A549 (cell line): ENCODE data around the gene CLEC1A.

Source experiments
- CHD2 ChIP-seq: fragments of 150-350 bp; IDR thresholded peaks from 2 replicates; pipeline ENCODE4 v1.6.1; 2014; ENCODE audit warnings: low read length; ENCODE audit not compliant: partially characterized antibody
- HOXA7 ChIP-seq: fragments of 250-450 bp; sonication (Bioruptor Pico); IDR thresholded peaks from 2 replicates; pipeline ENCODE4 v1.5.0; 2020; ENCODE audit warnings: mild to moderate bottlenecking, moderate library complexity
- JUNB ChIP-seq: fragments of >200 bp; sonication (Bioruptor Twin); formaldehyde crosslinking; IDR thresholded peaks from 2 replicates; pipeline ENCODE4 v1.6.1; 2016
- PHF8 ChIP-seq: fragments of 200-600 bp; sonication (generic); IDR thresholded peaks from 2 replicates; pipeline ENCODE4 v1.6.1; 2016; ENCODE audit warnings: low read depth, mild to moderate bottlenecking, antibody characterized with exemption, moderate library complexity, borderline replicate concordance
- POLR2A ChIP-seq: IDR thresholded peaks from 2 replicates; pipeline ENCODE4 v1.6.1; 2012; ENCODE audit warnings: mild to moderate bottlenecking, low read length
- POLR2AphosphoS2 ChIP-seq: conservative IDR thresholded peaks from 2 replicates; pipeline ENCODE4 v1.6.1; 2012; ENCODE audit warnings: low read length, improper control_type of control experiment, inconsistent platforms
- RAD21 ChIP-seq, 2 experiments: fragments of >200 bp in 1 of 2; sonication (Bioruptor Twin) in 1 of 2; formaldehyde crosslinking in 1 of 2; IDR thresholded peaks in 1 of 2; conservative IDR thresholded peaks in 1 of 2; 2 replicates in 1 of 2; 3 replicates in 1 of 2; pipeline ENCODE4 v1.6.1; 2012 to 2018; ENCODE audit warnings: inconsistent platforms in 1 of 2
- RFX5 ChIP-seq: fragments of 450-650 bp; IDR thresholded peaks from 2 replicates; pipeline ENCODE4 v1.7.1; 2014; ENCODE audit warnings: antibody characterized with exemption, mild to moderate bottlenecking, moderate library complexity
- TF ChIP-seq, protein P1 (sequence below): fragments of 200-600 bp; sonication (generic); IDR thresholded peaks from 2 replicates; pipeline ENCODE4 v1.6.1; 2016; ENCODE audit warnings: antibody characterized with exemption, mild to moderate bottlenecking, moderate library complexity
- TF ChIP-seq, protein P2 (sequence below): fragments of >200 bp; sonication (Bioruptor Twin); formaldehyde crosslinking; IDR thresholded peaks from 3 replicates; pipeline ENCODE4 v1.5.1; 2016
- TF ChIP-seq, protein P3 (sequence below): fragments of 150-350 bp; IDR thresholded peaks from 2 replicates; pipeline ENCODE4 v1.6.1; 2014; ENCODE audit warnings: low read depth, mild to moderate bottlenecking, low read length

DNA sequence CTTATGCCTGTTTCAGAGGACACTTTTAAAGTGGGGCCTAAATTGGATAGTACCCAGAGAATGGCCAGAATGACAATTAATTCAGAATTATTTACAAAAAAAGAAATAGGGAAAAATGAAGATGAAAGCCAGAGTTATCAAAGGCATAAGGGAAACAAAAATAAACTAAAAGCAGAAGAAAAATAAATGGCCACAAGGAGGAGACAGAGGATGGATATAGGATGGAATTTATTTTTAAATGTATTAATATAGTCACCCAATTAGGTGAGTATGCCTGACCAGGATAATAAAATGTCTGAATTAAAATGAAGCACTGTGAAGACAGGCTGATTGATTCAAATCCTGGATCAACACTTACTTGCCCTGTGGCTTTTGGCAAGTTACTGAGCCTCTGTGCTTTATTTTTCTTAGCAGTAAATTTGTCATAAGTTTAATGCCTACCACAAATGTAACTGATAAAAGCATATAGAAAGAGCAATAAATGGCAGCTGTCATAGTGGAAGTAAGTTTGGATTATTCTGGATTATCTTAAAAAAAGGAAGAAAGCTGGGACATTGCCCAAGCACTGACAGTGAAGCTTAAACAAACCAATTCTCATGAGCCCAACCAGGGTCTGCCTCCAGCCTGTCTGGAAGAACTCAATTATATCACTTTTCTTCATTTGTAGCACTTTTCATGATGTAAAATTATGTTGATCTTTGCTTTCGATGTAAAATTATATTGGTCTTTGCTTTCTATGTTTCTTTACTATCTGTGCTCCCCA lies 64.8 kb downstream of the CLEC1A start:
- no peak for TF ChIP-seq POLR2AphosphoS2
- TF ChIP-seq, protein P1, sequence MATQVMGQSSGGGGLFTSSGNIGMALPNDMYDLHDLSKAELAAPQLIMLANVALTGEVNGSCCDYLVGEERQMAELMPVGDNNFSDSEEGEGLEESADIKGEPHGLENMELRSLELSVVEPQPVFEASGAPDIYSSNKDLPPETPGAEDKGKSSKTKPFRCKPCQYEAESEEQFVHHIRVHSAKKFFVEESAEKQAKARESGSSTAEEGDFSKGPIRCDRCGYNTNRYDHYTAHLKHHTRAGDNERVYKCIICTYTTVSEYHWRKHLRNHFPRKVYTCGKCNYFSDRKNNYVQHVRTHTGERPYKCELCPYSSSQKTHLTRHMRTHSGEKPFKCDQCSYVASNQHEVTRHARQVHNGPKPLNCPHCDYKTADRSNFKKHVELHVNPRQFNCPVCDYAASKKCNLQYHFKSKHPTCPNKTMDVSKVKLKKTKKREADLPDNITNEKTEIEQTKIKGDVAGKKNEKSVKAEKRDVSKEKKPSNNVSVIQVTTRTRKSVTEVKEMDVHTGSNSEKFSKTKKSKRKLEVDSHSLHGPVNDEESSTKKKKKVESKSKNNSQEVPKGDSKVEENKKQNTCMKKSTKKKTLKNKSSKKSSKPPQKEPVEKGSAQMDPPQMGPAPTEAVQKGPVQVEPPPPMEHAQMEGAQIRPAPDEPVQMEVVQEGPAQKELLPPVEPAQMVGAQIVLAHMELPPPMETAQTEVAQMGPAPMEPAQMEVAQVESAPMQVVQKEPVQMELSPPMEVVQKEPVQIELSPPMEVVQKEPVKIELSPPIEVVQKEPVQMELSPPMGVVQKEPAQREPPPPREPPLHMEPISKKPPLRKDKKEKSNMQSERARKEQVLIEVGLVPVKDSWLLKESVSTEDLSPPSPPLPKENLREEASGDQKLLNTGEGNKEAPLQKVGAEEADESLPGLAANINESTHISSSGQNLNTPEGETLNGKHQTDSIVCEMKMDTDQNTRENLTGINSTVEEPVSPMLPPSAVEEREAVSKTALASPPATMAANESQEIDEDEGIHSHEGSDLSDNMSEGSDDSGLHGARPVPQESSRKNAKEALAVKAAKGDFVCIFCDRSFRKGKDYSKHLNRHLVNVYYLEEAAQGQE, result no peak
- no peak for TF ChIP-seq JUNB
- TF ChIP-seq POLR2A, result no peak
- TF ChIP-seq, protein P2, sequence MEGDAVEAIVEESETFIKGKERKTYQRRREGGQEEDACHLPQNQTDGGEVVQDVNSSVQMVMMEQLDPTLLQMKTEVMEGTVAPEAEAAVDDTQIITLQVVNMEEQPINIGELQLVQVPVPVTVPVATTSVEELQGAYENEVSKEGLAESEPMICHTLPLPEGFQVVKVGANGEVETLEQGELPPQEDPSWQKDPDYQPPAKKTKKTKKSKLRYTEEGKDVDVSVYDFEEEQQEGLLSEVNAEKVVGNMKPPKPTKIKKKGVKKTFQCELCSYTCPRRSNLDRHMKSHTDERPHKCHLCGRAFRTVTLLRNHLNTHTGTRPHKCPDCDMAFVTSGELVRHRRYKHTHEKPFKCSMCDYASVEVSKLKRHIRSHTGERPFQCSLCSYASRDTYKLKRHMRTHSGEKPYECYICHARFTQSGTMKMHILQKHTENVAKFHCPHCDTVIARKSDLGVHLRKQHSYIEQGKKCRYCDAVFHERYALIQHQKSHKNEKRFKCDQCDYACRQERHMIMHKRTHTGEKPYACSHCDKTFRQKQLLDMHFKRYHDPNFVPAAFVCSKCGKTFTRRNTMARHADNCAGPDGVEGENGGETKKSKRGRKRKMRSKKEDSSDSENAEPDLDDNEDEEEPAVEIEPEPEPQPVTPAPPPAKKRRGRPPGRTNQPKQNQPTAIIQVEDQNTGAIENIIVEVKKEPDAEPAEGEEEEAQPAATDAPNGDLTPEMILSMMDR, result peak; percentile 62
- peak; percentile 78 to 80 for TF ChIP-seq RAD21 (conservative IDR thresholded peaks at IDR 0.05 in 1 of 2, IDR thresholded peaks at IDR 0.05 in 1 of 2)
- TF ChIP-seq RFX5, result no peak
- TF ChIP-seq, protein P3, sequence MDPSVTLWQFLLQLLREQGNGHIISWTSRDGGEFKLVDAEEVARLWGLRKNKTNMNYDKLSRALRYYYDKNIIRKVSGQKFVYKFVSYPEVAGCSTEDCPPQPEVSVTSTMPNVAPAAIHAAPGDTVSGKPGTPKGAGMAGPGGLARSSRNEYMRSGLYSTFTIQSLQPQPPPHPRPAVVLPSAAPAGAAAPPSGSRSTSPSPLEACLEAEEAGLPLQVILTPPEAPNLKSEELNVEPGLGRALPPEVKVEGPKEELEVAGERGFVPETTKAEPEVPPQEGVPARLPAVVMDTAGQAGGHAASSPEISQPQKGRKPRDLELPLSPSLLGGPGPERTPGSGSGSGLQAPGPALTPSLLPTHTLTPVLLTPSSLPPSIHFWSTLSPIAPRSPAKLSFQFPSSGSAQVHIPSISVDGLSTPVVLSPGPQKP, result no peak
- no peak for TF ChIP-seq CHD2
- TF ChIP-seq PHF8, result no peak
- no peak for TF ChIP-seq HOXA7 (CRISPR knock-in tag)
